Measurements from ENCODE around the gene RNF207.

DNA sequence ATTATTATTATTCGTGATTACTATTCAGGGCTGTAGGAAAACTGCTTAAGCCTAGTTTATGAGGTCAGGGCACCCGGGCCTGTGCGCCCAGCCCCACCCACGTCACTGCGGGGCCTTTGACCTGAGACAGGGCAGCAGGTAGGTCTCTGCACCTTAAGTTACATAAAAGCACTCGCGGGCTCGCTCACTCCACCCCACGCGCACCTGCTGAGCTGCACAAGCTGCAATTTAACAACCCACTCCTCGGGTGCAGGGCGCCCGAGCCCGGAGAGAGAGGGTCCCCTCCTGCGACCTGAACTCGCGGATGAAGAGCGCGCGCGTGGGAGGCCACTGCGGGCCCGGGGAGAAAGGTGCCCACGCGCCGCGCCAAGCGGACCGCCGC lies 29.4 kb downstream of the RNF207 start:
- TF ChIP-seq EZH2 (optimal IDR thresholded peaks at IDR 0.05; ENCODE audit: low read depth, low read length) (no peak), EZH2phosphoT487 (IDR thresholded peaks at IDR 0.05; ENCODE audit: low read length) (no peak)
- TF ChIP-seq, protein P1, sequence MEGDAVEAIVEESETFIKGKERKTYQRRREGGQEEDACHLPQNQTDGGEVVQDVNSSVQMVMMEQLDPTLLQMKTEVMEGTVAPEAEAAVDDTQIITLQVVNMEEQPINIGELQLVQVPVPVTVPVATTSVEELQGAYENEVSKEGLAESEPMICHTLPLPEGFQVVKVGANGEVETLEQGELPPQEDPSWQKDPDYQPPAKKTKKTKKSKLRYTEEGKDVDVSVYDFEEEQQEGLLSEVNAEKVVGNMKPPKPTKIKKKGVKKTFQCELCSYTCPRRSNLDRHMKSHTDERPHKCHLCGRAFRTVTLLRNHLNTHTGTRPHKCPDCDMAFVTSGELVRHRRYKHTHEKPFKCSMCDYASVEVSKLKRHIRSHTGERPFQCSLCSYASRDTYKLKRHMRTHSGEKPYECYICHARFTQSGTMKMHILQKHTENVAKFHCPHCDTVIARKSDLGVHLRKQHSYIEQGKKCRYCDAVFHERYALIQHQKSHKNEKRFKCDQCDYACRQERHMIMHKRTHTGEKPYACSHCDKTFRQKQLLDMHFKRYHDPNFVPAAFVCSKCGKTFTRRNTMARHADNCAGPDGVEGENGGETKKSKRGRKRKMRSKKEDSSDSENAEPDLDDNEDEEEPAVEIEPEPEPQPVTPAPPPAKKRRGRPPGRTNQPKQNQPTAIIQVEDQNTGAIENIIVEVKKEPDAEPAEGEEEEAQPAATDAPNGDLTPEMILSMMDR (IDR thresholded peaks at IDR 0.05; ENCODE audit: low read length): no peak
